ENCODE data around the gene TIMM17B. TPM values are rescaled to one million over a fixed set of nuclear protein-coding genes. Genes with fewer than 3 reads are reported as not detected.
"Not testable (repeated sequence)": the region's sequence is repeated elsewhere in the genome, so short reads cannot be mapped to it uniquely, and the experiment has no call there.

Gene TIMM17B
- total RNA-seq, 1 experiment from 2014 or later: 82.3 TPM

DNA sequence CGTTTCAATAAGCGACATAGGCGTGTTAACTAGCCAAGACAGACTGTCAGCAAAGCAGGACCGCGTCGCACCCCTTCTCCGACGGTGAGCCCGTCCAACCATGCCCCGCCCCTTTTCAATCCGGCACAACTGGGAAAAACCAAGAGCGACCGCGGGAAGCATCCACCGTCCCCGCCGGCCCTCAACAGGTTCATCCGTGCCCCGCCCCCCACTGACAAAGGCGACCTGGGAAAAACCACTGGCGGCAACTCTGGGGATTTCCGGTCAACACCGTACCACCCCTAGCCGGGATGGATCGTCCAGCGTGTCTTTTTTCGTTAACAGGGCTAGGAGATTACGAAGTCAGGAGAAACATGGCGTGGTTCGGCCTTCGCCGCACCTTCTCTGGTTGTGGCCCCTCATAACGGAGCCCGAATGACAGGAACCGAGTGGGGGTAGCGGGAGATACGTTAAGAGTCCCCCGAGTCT lies 377 bp downstream of the TIMM17B start:
- DNase-seq (ENCODE audit: extremely low read depth, low read depth): peak; percentile 62

DNA sequence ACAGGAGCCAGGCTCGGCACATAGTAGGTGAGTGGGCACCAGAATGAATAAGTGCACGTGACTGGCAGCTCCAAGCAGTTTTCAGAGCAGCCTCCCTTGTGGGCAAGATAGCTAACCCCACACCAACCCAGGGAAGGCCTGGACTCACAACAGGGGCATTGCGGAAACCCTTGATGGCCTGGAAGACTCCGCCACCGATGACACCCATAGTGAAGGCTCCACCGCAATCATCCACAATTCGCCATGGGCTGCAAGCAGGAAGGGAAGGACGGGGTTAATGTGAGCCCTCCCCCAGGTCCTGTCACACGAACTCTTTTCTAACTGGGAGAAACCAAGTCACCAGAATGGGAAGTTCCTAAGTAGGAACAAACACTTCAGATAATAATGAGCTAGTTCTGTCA lies 957 bp downstream of the TIMM17B start:
- DNase-seq (ENCODE audit: extremely low read depth, low read depth): no peak

DNA sequence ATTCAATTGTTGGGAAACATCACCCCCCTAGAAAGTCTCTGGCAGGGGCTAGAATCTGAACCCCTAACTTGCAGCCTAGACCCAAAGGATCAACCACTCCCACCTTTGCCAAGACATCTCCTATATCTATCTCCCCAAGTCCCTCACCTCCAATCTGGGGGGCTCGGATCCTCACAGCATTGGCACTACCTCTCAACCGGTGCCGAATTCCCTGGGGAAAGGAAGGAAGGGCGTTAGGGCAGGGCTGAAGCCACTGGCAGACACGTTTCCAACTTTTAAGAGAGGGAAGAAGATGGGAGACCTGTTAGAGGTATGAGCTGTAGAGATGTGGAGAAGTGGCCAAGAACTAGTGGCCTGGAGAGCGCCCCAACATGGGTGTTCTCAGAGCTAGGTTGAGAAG lies 2.7 kb downstream of the TIMM17B start:
- DNase-seq (ENCODE audit: extremely low read depth, low read depth): no peak

DNA sequence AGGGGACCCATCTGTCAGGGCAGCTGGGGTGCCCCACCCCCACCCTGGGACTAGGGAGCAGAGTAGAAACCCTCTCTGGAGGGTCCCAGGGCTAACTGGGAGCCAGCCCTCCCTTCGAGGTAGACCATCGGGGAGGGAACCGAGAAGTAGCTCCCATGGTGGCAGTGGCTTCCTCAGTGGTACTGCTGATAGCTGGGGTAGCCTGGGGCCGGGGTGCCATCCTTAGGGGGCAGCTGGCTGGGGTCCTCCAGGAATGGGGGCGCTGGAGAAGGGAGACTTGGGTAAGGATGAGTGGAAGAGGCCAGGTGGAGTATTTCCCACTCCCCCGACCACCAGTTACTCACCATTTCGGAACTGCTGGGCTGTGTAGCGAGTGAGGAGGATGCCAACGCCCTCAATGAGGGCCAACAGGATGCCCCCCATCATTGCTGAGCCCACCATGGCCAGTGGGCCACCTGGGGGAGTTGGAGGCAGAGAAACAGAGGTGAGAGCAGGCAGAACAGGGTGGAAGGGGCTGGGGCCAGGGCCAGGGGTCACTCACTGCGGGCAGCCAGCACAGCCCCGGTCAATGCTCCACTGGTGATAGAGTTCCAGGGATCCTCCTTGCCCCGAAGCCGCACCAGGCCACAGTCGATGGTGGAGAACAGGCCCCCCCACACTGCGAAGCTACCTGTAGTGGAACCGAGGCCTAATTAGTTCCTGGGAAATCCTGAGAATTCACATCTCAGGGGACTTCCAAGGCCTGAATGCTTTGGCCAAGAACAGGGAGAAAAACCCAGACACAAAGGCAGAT lies 3.8 kb downstream of the TIMM17B start:
- DNase-seq (ENCODE audit: extremely low read depth, low read depth): no peak

DNA sequence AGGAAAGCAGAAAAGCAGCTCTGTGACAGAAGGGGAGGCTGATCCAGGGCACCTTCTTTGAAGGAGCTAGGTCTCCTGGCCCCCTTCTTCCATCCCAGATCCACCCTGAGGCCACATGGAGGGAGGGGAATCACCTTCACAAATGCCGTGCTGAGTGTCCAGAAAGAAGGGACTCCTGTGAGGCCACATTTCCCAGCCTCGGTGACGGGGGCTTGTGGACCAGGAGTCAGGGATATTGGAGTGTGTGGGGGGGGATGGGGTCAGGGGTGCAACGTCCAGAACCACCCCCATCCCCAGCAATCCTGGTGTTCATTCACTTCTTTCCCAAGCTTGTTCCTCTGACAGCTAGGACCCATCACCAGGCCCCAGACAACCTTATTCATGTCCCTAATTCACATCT lies 4.7 kb downstream of the TIMM17B start:
- no peak for DNase-seq (ENCODE audit: extremely low read depth, low read depth)

DNA sequence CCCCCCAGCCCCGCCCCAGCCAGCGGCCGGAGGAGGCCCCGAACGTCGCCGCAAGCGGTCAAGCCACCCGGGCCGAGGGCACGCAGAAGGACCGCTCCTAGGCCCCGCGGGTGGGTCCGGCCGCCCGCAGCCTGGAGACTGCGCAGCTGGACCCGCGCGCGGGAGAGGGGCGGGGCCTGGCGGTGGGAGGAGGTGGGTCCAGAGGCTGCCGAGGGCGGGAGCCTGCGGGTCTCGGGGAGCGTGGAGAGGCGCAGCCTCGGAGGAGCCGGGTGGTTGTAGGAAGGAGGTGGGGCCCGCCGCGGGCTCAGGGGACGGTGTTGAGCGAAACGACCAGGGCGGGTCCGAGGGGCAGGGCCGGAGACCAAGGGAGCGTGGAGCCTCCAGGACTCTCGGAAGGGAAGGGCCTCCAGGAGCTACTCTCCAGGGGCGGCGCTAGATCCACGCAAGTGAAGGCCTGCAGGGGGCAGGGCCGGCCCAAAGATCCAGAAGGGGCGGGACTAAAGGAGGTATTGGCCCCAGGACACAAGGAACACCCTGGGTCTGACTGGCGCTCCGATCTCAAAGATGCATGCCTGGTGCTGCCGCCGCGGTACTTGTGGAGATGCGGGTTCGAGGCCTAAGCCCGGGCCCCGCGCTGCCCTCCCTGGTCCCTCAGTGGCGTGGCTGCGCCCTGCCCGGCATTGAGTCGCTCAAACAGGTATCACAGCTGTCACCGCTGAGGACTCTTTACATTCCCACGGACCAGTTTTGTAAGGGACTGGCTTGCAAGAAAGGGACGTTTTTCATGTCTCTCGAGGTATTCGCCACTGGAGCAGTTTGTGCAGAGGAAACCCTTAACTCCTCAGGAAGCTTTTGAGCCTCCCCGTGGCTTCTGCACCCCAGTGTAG lies 5.9 kb downstream of the TIMM17B start:
- DNase-seq (ENCODE audit: extremely low read depth, low read depth): peak; percentile 87

DNA sequence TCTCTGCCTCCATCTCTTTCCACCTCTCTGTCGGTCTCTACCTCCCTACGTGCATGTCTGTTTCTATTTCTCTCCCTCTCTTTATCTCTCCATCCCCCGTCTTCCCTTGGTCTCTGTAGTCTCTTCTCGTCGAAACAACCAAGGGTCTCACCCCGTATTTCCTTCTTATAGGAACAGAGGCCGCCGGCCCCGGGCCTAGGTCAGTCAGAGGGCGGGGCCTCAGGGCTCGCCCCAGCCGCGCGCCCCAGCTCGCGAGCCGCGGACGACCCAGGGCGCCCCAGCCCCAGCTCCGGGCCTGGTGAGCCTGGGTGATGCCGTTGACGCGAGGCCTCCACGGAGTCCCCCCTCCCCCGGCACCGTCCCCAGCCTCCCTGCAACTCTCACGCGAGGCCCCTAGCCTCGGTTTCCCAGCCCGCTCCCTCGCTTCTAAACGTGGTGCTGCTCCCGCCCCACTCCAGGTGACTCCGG lies 6.6 kb downstream of the TIMM17B start:
- no peak for DNase-seq (ENCODE audit: extremely low read depth, low read depth)

DNA sequence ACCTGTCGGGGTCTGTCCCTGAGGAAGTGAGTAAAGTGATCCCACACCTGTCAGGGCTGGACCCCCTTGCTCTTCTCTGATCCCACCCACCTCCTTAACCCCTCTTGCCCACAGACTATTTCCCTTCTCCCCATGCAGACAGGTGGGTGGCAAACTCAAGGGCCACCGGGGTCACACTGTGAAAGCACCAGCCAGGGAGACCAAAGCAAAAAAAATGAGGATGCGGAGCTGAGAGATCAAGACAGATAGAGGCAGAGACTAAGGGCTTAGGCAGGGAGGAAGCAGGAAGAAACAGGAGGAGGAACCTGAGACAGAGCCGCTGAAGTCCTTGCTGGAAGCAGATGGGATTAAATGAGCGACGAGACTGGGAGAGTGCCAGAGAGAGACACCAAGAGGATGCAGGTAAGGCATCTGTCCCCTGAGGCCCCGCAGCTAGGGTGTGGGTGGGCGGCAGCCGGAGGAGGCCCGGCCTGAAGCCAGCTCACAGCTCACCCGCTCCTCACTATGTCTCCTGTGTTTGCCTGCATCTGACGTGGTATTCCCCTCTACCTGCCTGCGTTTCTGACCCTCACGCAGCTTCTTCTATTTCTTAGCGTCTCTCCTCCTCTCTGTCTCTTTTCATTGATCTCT lies 7.2 kb downstream of the TIMM17B start:
- no peak for DNase-seq (ENCODE audit: extremely low read depth, low read depth)

DNA sequence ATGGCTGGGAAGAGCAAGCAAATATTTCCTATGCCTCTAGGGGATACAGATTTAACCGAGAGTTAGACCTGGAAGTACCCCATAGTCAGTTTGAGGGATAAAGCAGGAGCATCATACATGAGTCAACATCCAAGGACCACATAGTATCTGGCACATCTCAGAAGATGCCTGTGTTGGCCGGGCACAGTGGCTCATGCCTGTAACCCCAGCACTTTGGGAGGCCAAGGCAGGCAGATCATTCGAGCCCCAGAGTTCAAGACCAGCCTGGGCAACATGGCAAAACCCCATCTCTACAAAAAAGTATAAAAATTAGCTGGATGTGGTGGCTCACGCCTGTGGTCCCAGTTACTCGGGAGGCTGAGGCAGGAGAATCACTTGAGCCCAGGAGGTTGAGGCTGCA lies 11.0 kb downstream of the TIMM17B start:
- DNase-seq (ENCODE audit: extremely low read depth, low read depth): not testable (repeated sequence)

DNA sequence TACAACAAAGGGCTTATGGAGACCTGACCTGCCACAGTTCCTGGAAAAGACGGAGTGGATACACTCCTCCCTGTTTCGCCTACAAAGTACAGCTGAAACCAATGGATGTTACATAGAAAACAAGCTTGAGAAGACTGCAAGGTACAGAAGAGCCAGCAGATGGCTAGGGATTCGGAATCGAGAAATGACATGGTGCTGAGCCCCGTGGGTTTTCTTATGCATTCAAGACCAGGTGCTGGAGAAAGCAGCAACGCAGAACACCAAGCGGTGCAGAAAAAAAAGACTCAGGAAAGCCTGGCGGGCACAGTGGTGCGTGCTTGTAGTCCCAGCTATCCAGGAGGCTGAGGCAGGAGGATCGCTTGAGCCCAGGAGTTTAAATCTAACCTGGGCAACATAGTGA lies 13.8 kb downstream of the TIMM17B start:
- no peak for DNase-seq (ENCODE audit: extremely low read depth, low read depth)

DNA sequence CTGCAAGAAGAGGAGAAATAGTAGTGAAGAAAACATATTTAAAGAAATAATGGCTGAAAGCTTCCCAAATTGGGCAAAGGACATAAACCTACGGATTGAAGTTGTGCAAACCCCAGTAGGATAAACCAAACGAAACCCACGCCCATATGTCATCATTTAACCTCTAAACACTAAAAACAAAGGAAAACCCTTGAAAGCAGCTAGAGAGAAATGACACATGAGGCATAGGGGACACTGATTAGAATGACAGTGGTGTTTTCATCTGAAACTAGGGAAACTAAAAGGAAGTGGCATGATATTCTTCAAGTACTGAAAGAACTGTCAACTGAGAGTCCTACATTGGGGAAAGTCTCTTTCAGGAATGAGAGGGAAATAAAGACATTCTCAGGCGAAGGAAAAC lies 20.6 kb downstream of the TIMM17B start:
- DNase-seq (ENCODE audit: extremely low read depth, low read depth): not testable (repeated sequence)

DNA sequence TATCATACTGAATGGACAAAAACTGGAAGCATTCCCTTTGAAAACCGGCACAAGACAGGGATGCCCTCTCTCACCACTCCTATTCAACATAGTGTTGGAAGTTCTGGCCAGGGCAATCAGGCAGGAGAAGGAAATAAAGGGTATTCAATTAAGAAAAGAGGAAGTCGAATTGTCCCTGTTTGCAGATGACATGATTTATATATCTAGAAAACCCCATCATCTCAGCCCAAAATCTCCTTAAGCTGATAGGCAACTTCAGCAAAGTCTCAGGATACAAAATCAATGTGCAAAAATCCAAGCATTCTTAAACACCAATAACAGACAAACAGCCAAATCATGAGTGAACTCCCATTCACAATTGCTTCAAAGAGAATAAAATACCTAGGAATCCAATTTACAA lies 25.6 kb downstream of the TIMM17B start:
- DNase-seq (ENCODE audit: extremely low read depth, low read depth): not testable (repeated sequence)

DNA sequence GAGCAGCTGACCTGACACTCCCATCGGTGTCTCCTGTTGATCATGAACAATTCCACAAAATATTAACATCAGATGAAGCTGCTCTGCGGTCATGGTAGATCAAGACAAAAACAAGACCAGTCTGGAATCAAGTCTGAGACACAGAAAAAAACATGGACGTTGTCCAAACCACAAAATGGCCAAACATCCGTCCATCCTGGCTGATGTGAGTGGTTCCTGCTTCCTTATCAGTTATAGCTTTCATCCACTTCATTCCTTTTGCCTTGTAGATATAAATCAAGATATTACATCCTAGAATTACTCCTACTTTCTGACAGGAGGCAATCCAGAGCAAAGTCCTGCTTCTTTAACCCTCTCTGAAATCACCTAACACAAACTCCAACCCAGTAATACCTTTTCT lies 33.4 kb downstream of the TIMM17B start:
- DNase-seq (ENCODE audit: extremely low read depth, low read depth): no peak

DNA sequence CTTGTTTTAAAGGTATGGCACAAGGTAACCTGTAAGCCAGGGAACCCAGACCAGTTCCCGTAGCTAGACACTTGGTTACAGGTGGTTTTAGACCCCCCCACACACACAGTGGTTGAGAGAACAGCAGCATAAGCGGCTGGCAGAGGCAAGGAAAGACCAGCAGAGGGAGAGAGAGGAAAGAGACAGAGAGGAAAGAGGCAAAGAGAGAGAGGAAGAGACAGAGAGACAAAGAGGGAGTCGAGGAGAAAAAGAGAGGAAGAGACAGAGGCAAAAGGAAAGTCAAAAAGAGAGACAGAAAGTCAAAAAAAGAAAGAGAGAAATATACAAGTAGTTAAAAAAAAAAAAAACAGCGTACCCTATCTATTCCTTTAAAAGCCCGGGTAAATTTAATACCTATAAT lies 42.7 kb downstream of the TIMM17B start:
- DNase-seq (ENCODE audit: extremely low read depth, low read depth): no peak

DNA sequence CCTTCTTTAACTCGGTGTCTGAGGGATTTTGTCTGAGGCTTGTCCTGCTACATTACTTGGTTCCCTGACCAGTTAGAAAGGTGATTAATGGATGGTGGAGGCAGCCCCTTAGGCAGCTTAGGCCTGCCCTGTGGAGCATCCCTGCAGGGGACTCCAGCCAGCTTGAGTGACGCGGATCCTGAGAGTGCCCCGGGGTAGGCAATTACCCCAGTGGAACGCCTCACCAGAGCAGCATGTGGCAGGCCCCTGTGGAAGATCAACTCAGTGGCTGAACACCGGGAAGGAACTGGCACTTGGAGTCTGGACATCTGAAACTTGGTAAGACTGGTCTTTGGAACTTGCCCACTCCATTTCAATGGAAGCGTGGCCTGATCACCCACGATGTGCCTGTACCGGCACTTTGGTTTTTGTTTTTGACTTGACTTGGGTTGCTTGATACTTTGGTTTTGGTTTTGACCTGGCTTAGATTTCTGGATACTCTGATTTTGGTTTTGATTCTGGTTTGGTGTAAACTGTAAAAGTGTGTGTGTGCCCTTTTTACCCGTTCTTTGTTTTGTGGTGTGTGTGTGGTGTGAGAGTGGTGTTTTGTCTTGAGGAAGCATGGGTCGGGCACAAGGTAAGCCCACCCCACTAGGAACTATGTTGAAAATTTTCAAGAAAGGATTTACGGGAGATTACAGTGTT lies 43.3 kb downstream of the TIMM17B start:
- not testable (repeated sequence) for DNase-seq (ENCODE audit: extremely low read depth, low read depth)

DNA sequence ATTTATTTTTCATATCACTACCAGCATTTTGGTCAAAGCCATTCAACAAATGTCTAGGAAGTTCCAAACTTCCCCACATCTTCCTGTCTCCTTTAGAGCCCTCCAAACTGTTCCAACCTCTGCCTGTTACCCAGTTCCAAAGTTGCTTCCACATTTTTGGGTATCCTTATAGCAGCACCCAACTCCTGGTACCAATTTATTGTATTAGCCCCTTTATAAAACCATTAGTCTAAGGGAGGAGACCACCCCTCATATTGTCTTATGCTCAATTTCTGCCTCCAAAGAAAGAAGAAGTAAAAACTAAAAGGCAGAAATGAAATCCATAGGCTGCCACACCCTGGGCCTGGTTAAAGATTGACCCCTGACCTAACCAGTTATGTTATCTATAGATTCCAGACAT lies 44.1 kb downstream of the TIMM17B start:
- not testable (repeated sequence) for DNase-seq (ENCODE audit: extremely low read depth, low read depth)

DNA sequence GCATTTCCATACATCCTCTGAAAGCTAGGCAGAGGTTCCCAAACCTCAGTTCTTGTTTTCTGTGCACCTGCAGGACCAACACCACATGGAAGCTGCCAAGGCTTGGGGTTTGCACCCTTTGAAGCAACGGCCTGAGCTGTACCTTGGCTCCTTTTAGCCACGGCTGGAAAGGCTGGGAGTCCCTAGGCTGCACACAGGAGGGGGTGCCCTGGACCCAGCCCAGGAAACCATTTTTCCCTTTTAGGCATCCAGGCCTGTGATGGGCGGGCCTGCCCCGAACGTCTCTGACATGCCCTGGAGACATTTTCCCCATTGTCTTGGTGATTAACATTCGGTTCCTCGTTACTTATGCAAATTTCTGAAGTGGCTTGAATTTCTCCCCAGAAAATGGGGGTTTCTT lies 44.7 kb downstream of the TIMM17B start:
- DNase-seq (ENCODE audit: extremely low read depth, low read depth): no peak

DNA sequence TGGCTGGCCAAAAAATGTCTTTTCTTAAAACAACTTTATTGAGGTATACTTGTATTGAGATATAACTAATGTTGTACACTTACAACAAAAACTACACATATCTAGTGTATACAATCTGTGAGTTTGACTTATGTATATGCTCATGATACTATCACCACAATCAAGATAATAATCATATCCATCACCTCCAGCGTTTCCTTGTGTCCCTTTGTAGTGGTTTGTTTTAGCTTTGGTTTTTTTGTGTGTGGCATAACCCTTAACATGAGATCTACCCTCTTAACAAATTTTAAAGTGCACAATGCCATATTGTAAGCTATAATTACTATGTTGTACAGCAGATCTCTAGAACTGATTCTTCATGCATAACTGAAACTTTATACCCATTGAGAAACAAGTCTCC lies 48.7 kb downstream of the TIMM17B start:
- DNase-seq (ENCODE audit: extremely low read depth, low read depth): no peak
